BJ (cell line): ENCODE results near the gene PALS1. TPM values are rescaled to one million over a fixed set of nuclear protein-coding genes. Genes with fewer than 3 reads are reported as not detected.

Experiments
- CTCF ChIA-PET: fragments of 350-600 bp; formaldehyde crosslinking; extraction: SDS; loops from one replicate; lab custom pipeline; 2021; ENCODE audit warnings: antibody characterized with exemption, inconsistent platforms; lab: Yijun Ruan, JAX
- POLR2A ChIA-PET: fragments of 300-600 bp; sonication (Branson Sonifier 250); formaldehyde crosslinking; extraction: SDS; loops from one replicate; lab custom pipeline; 2021; ENCODE audit warnings: antibody characterized with exemption; lab: Charles Lee
- DNase-seq: peaks from one replicate; pipeline ENCODE4 v3.0.0-alpha.2; 2011; ENCODE audit warnings: low read depth
- H3K27me3 ChIP-seq: 2 replicates; pipeline ENCODE4 v1.6.0; 2011; ENCODE audit warnings: low read length; ENCODE audit not compliant: control insufficient read depth, insufficient read depth
- H3K36me3 ChIP-seq: 2 replicates; pipeline ENCODE4 v1.5.1; 2011; ENCODE audit warnings: low read length; ENCODE audit not compliant: control insufficient read depth, insufficient read depth
- H3K4me3 ChIP-seq: 2 replicates; pipeline ENCODE4 v1.5.1; 2011; ENCODE audit warnings: low read depth, mild to moderate bottlenecking, control low read depth, low read length
- polyA minus RNA-seq: library from RNA; depleted of rRNA, polyadenylated mRNA; stranded (reverse); fragments of >200 nt; gene quantifications from 2 replicates; pipeline ENCODE4 v1.2.3, GENCODE V29; 2011; rRNA and poly(A)+ RNA removed
- polyA plus RNA-seq: library from polyadenylated mRNA; depleted of rRNA; stranded (reverse); fragments of >200 nt; gene quantifications from 2 replicates; pipeline ENCODE4 v1.2.3, GENCODE V29; 2011; rRNA removed
- TF ChIP-seq, protein P1 (sequence below): IDR thresholded peaks from 2 replicates; pipeline ENCODE4 v1.5.1; 2011; ENCODE audit warnings: low read depth, mild to moderate bottlenecking, control low read depth, inconsistent platforms, low read length, moderate library complexity; ENCODE audit not compliant: insufficient read depth

PALS1 gene
- polyA plus RNA-seq (9.3 and 17.5 TPM in 2 replicates), polyA minus RNA-seq (13.0 and 13.8 TPM in 2 replicates)

DNA sequence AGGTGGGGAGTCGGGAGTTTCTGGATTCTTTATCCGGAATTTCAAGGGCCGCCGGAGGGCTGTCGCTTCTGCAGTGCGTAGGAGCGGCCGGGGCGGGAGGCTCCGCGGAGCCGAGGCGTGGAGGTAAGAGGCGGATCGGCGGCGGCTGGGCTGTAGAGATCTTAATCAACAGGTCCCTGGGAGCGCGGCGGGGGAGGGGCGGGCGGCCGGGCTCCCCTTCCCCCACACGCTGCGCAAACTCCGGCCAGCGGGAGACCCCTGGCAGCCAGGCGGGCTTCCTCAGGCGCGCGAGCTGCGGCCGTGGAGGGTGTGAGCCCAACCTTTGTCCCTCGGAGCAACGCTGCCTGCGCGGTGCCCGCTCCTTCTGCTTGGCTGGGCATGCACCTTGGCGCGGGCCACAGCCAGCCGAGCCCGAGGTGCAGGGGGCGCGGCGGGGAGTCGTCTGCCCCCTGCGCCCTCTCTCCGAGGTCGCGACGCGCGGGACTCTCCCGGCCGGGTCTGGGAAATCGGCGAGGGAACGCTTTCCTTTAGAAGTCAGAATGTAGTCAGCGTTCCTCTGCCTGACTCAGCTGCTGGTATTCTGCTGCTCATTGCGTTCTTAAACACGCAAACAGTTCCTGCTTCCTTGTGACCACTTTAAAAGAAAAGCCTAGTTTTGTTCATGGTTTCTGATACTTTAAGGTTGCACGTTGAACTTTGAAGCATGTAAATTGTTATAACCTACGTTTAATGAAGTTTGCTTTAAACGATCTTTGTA, at the start of gene PALS1:
PALS1 (plus strand) TSS at position 25 of the 757 bp plus-strand sequence. CDS start 37,736 bp downstream, outside the sequence.
- TF ChIP-seq, protein P1, sequence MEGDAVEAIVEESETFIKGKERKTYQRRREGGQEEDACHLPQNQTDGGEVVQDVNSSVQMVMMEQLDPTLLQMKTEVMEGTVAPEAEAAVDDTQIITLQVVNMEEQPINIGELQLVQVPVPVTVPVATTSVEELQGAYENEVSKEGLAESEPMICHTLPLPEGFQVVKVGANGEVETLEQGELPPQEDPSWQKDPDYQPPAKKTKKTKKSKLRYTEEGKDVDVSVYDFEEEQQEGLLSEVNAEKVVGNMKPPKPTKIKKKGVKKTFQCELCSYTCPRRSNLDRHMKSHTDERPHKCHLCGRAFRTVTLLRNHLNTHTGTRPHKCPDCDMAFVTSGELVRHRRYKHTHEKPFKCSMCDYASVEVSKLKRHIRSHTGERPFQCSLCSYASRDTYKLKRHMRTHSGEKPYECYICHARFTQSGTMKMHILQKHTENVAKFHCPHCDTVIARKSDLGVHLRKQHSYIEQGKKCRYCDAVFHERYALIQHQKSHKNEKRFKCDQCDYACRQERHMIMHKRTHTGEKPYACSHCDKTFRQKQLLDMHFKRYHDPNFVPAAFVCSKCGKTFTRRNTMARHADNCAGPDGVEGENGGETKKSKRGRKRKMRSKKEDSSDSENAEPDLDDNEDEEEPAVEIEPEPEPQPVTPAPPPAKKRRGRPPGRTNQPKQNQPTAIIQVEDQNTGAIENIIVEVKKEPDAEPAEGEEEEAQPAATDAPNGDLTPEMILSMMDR: no peak
- H3K4me3 ChIP-seq: peak within 1 kb of the TSS; percentile 98
- no peaks in the 10 kb centered on the region for H3K27me3 ChIP-seq
- POLR2A ChIA-PET: interaction anchor here (0.6 kb wide), 1 partner anchor 116 kb away, joined by 3 read pairs; no protein-coding TSS in a partner anchor
- peak; percentile 39 for DNase-seq
- no peaks in the 10 kb centered on the region for H3K36me3 ChIP-seq
- CTCF ChIA-PET: interaction anchor here (0.7 to 1.5 kb wide), 4 partner anchors 9 to 44 kb away, joined by 3 to 4 read pairs (median 3); no protein-coding TSS in a partner anchor

DNA sequence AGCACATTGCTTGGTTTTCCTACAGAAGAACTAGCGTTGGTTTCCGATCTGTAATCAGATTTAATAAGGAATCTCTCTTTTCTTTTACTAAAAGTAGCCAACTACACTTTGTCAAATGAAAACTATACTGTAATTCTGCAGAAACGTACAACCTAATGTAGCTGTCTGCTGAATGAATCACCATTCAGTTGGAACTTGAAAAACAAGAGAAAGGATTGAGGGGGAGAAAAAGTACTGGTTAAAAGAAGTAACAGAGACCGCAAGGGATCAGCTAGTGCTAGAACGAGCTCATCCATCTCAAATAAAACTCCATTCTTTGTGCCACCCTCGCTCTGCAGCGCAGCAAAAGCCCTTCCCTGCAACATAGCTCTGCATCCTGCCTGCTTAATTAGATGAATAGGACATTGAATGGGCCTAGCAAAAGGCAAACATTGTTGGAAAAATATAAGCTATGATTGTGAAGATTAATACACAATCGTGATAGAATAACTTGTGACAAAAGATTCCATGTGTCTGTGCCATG, 49.4 kb upstream of the PALS1 start:
- CTCF ChIA-PET: interaction anchor here (1.2 to 1.8 kb wide), 2 partner anchors 24 to 29 kb away, joined by 3 to 4 read pairs; no protein-coding TSS in a partner anchor
- no peak overlapping the region for H3K4me3 ChIP-seq
- POLR2A ChIA-PET: no interaction called here

DNA sequence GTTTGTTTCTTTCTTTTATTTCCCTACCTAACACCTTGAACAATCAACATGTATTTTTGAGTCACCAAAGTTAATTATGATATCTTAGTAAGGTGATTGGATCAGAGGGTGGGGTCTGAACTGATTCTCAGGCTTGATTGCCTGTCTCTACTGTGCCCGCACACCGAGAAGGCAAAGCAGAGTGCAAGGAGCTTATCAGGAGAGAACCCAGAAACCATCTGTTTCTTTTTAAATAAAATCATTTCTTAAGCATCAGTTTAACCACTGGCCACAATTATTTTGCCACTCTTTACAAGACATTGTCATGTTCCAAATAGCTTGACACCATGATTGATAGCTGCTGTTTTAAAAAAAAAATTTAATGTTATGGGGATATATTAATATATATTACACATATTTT, 48.9 kb upstream of the PALS1 start:
- Histone ChIP-seq H3K36me3 (no peaks in the 10 kb centered on the region), H3K4me3 (no peak overlapping the region), H3K27me3 (no peaks in the 10 kb centered on the region)
- POLR2A ChIA-PET: no interaction called here
- no peak for DNase-seq
- TF ChIP-seq, protein P1: no peak
- CTCF ChIA-PET: interaction anchor here (1.2 to 1.8 kb wide), 2 partner anchors 25 to 29 kb away, joined by 3 to 4 read pairs; no protein-coding TSS in a partner anchor

More for the DNA sequence above, 49.4 kb upstream of the PALS1 start:
- Histone ChIP-seq H3K27me3 (no peaks in the 10 kb centered on the region), H3K36me3 (no peaks in the 10 kb centered on the region)
- no peak for DNase-seq
- TF ChIP-seq, protein P1: no peak

DNA sequence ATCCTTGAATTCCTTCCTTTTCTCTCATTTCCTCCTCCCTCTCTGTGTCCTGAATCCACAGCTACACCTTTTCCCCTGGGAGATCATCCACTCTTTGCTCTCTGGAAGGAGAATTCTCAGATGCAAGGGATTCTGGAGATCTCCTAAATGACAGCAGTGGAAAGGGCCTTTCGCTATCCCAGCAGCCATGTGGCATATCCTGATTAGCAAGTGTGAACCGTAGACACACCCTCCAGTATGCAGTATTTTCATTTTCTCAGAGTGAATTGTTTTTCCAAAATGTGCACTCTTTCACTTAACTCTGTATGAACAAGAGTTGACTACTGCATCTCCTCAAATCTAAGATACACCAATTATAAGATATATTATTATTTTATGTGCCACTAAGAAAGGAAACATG, 46.0 kb upstream of the PALS1 start:
- H3K36me3 ChIP-seq: no peaks in the 10 kb centered on the region
- TF ChIP-seq, protein P1: no peak
- no peak overlapping the region for H3K4me3 ChIP-seq
- ChIA-PET POLR2A (no interaction called here), CTCF (interaction anchor here (1.4 kb wide), 1 partner anchor 28 kb away, joined by 3 read pairs; no protein-coding TSS in a partner anchor)
- DNase-seq: no peak
- H3K27me3 ChIP-seq: no peaks in the 10 kb centered on the region

DNA sequence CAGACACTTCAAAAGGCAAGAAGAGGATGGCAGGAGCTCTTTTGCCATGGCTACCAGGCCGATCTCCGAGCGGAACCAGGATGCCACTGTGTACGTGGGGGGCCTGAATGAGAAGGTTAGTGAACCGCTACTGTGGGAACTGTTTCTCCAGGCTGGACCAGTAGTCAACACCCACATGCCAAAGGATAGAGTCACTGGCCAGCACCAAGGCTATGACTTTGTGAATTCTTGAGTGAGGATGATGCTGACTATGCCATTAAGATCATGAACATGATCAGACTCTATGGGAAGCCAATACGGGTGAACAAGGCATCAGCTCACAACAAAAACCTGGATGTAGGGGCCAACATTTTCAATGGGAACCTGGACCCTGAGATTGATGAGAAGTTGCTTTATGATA, 42.2 kb upstream of the PALS1 start:
- ChIA-PET CTCF (no interaction called here), POLR2A (no interaction called here)
- Histone ChIP-seq H3K27me3 (no peaks in the 10 kb centered on the region), H3K4me3 (no peak overlapping the region), H3K36me3 (no peaks in the 10 kb centered on the region)
- no peak for DNase-seq
- TF ChIP-seq, protein P1: no peak
